GM12801 (cell line): ENCODE results near the gene ATOH8.

Experiments used
- CTCF ChIP-seq: IDR thresholded peaks from one replicate; pipeline ENCODE4 v1.5.1; 2011; ENCODE audit warnings: control low read depth; ENCODE audit not compliant: insufficient read length; ENCODE audit errors: extremely low read depth

Gene ATOH8

GRCh38 chr2:85713836-85714235, 40.0 kb upstream of the ATOH8 start:
- no peak for TF ChIP-seq CTCF

- no peak for TF ChIP-seq CTCF
Measured at GRCh38 chr2:85714841-85715240, 39.0 kb upstream of the ATOH8 start.

GRCh38 chr2:85716346-85716914, 37.4 kb upstream of the ATOH8 start:
- no peak for TF ChIP-seq CTCF

GRCh38 chr2:85717308-85718008, 36.3 kb upstream of the ATOH8 start:
- no peak for TF ChIP-seq CTCF

GRCh38 chr2:85718009-85718391, 35.8 kb upstream of the ATOH8 start:
- TF ChIP-seq CTCF: no peak

GRCh38 chr2:85718885-85719492, 34.8 kb upstream of the ATOH8 start:
- no peak for TF ChIP-seq CTCF

- TF ChIP-seq CTCF: no peak
Measured at GRCh38 chr2:85719609-85720240, 34.1 kb upstream of the ATOH8 start.
